ENCODE results near the gene TCEAL2. TPM values are rescaled to one million over a fixed set of nuclear protein-coding genes. Genes with fewer than 3 reads are reported as not detected.

Gene TCEAL2
- not detected in 2 replicates for total RNA-seq

GRCh38 chrX:102125436-102125835 is at the start of gene TCEAL2:
Gene TCEAL2, plus strand, starts transcription at chrX:102125679. Its CDS starts 1,152 bp downstream, at chrX:102126831.

GRCh38 chrX:102142274-102142673 is 16.8 kb downstream of the TCEAL2 start, which contains the start of gene TCEAL6:
Gene TCEAL6, minus strand, starts transcription at chrX:102142481.

GRCh38 chrX:102155806-102156179 is 30.3 kb downstream of the TCEAL2 start, which contains the start of gene BEX5:
Gene BEX5, minus strand, starts transcription at chrX:102155977. Its CDS starts 1,712 bp downstream, at chrX:102154265.

Other genes starting within 250 kb of the TCEAL2 start
- 0.12 TPM in 1 of 2 replicates, not detected in the other for gene ZMAT1, start 193.7 kb upstream of the TCEAL2 start, total RNA-seq
- not detected in 2 replicates for gene TCEAL6, start 16.8 kb downstream of the TCEAL2 start, total RNA-seq
- not detected in 2 replicates for gene BEX5, start 30.3 kb downstream of the TCEAL2 start, total RNA-seq
- gene TCP11X1, start 89.6 kb downstream of the TCEAL2 start, total RNA-seq = not detected in 2 replicates
- not detected in 2 replicates for gene NXF2, start 121.5 kb downstream of the TCEAL2 start, total RNA-seq